CD4-positive, alpha-beta T cell treated with Interleukin-6 for 4 hours (primary cell): ENCODE data around the gene RPTOR.

Experiments used
- DNase-seq: peaks from one replicate; pipeline ENCODE4 v3.0.0-alpha.2; 2020; ENCODE audit warnings: mixed read lengths

Gene RPTOR

GRCh38 chr17:80941171-80941570 lies 396.5 kb downstream of the RPTOR start:
- no peak for DNase-seq

GRCh38 chr17:80941743-80942422 lies 397.2 kb downstream of the RPTOR start:
- no peak for DNase-seq

- no peak for DNase-seq
Observed at GRCh38 chr17:80942423-80943345, 398.0 kb downstream of the RPTOR start.

GRCh38 chr17:80943346-80944145 lies 398.9 kb downstream of the RPTOR start:
- DNase-seq: no peak

- DNase-seq: no peak
Observed at GRCh38 chr17:80944326-80944725, 399.7 kb downstream of the RPTOR start.

GRCh38 chr17:80945736-80946135 lies 401.1 kb downstream of the RPTOR start:
- DNase-seq: no peak

GRCh38 chr17:80946449-80946848 lies 401.8 kb downstream of the RPTOR start:
- no peak for DNase-seq

- DNase-seq: no peak
Observed at GRCh38 chr17:80947200-80947940, 402.7 kb downstream of the RPTOR start.

- DNase-seq: no peak
Observed at GRCh38 chr17:80948019-80948975, 403.7 kb downstream of the RPTOR start.

GRCh38 chr17:80948976-80949450 lies 404.4 kb downstream of the RPTOR start:
- no peak for DNase-seq

GRCh38 chr17:80949451-80950421 lies 405.1 kb downstream of the RPTOR start:
- DNase-seq: no peak

GRCh38 chr17:80950466-80951120 lies 406.0 kb downstream of the RPTOR start:
- DNase-seq: no peak

GRCh38 chr17:80951121-80952090 lies 406.8 kb downstream of the RPTOR start:
- DNase-seq: no peak

- DNase-seq: no peak
Observed at GRCh38 chr17:80952291-80952690, 407.7 kb downstream of the RPTOR start.

- no peak for DNase-seq
Observed at GRCh38 chr17:80953471-80954315, 409.1 kb downstream of the RPTOR start.

- DNase-seq: no peak
Observed at GRCh38 chr17:80955078-80955477, 410.4 kb downstream of the RPTOR start.

GRCh38 chr17:80955671-80956280 lies 411.1 kb downstream of the RPTOR start:
- no peak for DNase-seq
